Measurements from ENCODE around the gene TRAF3. TPM values are rescaled to one million over a fixed set of nuclear protein-coding genes. Genes with fewer than 3 reads are reported as not detected.

Gene TRAF3
- total and polyA plus RNA-seq, 4 donors, result 2.1 to 12.0 (median 5.2) TPM

GRCh38 chr14:102929241-102930137 is 152.2 kb downstream of the TRAF3 start:
- peaks cover 0 to 2% (median 0%) of the 10 kb centered on the region in 4 donors for H3K27me3 ChIP-seq (ENCODE audit: control insufficient read depth in 4 of 4, insufficient read depth in 4 of 4, low read length in 3 of 4)
- TF ChIP-seq FOXA1 (IDR thresholded peaks at IDR 0.05), result no peak
- TF ChIP-seq CTCF (IDR thresholded peaks at IDR 0.05; ENCODE audit: low read depth, low read length, missing input control), result no peak
- no peak for TF ChIP-seq GABPA (IDR thresholded peaks at IDR 0.05 in 1 of 2, conservative IDR thresholded peaks at IDR 0.05 in 1 of 2)
- TF ChIP-seq ZBTB33 (IDR thresholded peaks at IDR 0.05), result no peak
- no peak for TF ChIP-seq NR2F2 (IDR thresholded peaks at IDR 0.05)
- TF ChIP-seq EGR1 (IDR thresholded peaks at IDR 0.05; ENCODE audit: low read depth in 2 of 2), result no peak
- TF ChIP-seq TAF1 (conservative IDR thresholded peaks at IDR 0.05), result no peak
- TF ChIP-seq HNF4A (conservative IDR thresholded peaks at IDR 0.05), result no peak
- no peak for TF ChIP-seq RXRA (IDR thresholded peaks at IDR 0.05)
- no peak for TF ChIP-seq SP1 (IDR thresholded peaks at IDR 0.05)
- no peak for TF ChIP-seq YY1 (IDR thresholded peaks at IDR 0.05)
- TF ChIP-seq JUND (IDR thresholded peaks at IDR 0.05), result no peak
- TF ChIP-seq ATF3 (IDR thresholded peaks at IDR 0.05), result no peak
- no peak for TF ChIP-seq MAX (IDR thresholded peaks at IDR 0.05)
- TF ChIP-seq RAD21 (IDR thresholded peaks at IDR 0.05), result no peak
- TF ChIP-seq REST (IDR thresholded peaks at IDR 0.05), result no peak
- no peak for TF ChIP-seq FOXA2 (IDR thresholded peaks at IDR 0.05)
- no peak for TF ChIP-seq HNF4G (IDR thresholded peaks at IDR 0.05)
- H3K9ac ChIP-seq (ENCODE audit: low read depth in 1 of 2, low read length in 2 of 2), result no peak overlapping the region
- H3K4me3 ChIP-seq (ENCODE audit: low read depth in 1 of 3, low read length in 3 of 3), result peak overlapping the region in 1 of 3 donors; percentile 16
- peaks cover 2 to 28% (median 19%) of the 10 kb centered on the region in 4 donors for H3K4me1 ChIP-seq (ENCODE audit: control insufficient read depth in 4 of 4, insufficient read depth in 4 of 4, low read length in 3 of 4)
- no peak for DNase-seq (ENCODE audit: low spot score)
- H3K9me3 ChIP-seq (ENCODE audit: control insufficient read depth in 4 of 4, low read length in 3 of 4), result no peaks in the 10 kb centered on the region
- WGBS, result 30% methylated on average over 94 of the region's 94 CpGs
- peaks cover 0 to 3% (median 0%) of the 10 kb centered on the region in 4 donors for H3K36me3 ChIP-seq (ENCODE audit: control insufficient read depth in 4 of 4, insufficient read depth in 3 of 4, low read depth in 1 of 4, low read length in 3 of 4)
- H3K27ac ChIP-seq (ENCODE audit: low read depth in 1 of 2, low read length in 2 of 2), result no peak overlapping the region

Measured in liver (tissue), 9 donors.